ENCODE data around the gene HERC6.

DNA sequence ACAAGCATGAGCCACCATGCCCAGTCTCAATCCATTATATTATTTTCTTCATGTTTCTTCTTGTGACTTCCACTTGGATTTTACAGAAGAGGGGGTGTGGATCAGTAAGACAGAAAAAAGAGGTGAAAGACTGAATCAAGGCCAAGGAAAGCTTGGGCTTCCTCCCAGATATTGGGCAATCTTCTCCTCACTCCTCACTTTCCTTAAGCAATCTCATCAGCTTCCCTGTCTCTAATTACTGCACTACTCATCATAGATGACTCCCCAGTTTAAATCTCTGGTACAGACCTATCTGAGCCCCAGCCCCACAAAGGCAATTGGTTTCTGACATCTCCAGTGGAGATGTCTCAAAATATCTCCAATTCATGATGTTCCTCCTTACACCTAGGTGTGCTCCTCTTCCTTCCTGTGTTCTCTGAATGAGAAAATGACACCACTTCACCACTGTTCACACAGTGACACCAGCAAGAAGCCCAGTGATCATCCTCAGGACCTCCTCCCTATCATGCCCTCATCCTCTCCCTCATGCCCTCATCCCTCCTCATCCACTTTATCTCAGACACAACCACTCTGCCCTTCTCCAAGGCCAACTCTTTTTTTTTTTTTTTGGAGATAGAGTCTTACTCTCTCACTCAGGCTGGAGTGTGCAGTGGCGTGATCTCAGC, 44.8 kb upstream of the HERC6 start:
- no peak for TF ChIP-seq POLR2A (IDR thresholded peaks at IDR 0.05)
- TF ChIP-seq, protein P1, sequence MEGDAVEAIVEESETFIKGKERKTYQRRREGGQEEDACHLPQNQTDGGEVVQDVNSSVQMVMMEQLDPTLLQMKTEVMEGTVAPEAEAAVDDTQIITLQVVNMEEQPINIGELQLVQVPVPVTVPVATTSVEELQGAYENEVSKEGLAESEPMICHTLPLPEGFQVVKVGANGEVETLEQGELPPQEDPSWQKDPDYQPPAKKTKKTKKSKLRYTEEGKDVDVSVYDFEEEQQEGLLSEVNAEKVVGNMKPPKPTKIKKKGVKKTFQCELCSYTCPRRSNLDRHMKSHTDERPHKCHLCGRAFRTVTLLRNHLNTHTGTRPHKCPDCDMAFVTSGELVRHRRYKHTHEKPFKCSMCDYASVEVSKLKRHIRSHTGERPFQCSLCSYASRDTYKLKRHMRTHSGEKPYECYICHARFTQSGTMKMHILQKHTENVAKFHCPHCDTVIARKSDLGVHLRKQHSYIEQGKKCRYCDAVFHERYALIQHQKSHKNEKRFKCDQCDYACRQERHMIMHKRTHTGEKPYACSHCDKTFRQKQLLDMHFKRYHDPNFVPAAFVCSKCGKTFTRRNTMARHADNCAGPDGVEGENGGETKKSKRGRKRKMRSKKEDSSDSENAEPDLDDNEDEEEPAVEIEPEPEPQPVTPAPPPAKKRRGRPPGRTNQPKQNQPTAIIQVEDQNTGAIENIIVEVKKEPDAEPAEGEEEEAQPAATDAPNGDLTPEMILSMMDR (IDR thresholded peaks at IDR 0.05), result no peak
